ENCODE results near the gene METTL17.

- TF ChIP-seq EZH2 (IDR thresholded peaks at IDR 0.05; ENCODE audit: borderline replicate concordance, low read depth, low read length, severe bottlenecking) (no peak), CTCF (IDR thresholded peaks at IDR 0.05; ENCODE audit: extremely low read depth in 1 of 2, insufficient read depth in 1 of 2, low read depth in 1 of 2, low read length in 2 of 2) (peak; percentile 41 to 59), POLR2A (IDR thresholded peaks at IDR 0.05; ENCODE audit: low read depth, low read length) (no peak), POLR2AphosphoS5 (IDR thresholded peaks at IDR 0.05; ENCODE audit: insufficient read depth, low read depth, low read length) (no peak), MAX (IDR thresholded peaks at IDR 0.05; ENCODE audit: insufficient read depth, insufficient read length) (no peak), MYC (IDR thresholded peaks at IDR 0.05; ENCODE audit: low read depth, low read length) (no peak), GATA2 (IDR thresholded peaks at IDR 0.05; ENCODE audit: insufficient read depth, insufficient read length, low read depth, low read length) (no peak)
Observed at GRCh38 chr14:21039585-21040369, 50.0 kb downstream of the METTL17 start.

All from endothelial cell of umbilical vein (primary cell).